HTR-8/SVneo (cell line): ENCODE data around the gene GOLGA2.

Source experiments
- DNase-seq: peaks from one replicate; pipeline ENCODE4 v3.0.0; 2011; ENCODE audit warnings: low spot score, mixed read lengths; ENCODE audit not compliant: insufficient read length
- FAIRE-seq: peaks from 2 replicates; lab custom pipeline; 2011; peaks lifted over from hg19 to GRCh38; lab: Jason Lieb, UNC

The GOLGA2 gene

GRCh38 chr9:128218172-128218517 is 57.7 kb downstream of the GOLGA2 start:
- FAIRE-seq, result no peak
- no peak for DNase-seq

DNA sequence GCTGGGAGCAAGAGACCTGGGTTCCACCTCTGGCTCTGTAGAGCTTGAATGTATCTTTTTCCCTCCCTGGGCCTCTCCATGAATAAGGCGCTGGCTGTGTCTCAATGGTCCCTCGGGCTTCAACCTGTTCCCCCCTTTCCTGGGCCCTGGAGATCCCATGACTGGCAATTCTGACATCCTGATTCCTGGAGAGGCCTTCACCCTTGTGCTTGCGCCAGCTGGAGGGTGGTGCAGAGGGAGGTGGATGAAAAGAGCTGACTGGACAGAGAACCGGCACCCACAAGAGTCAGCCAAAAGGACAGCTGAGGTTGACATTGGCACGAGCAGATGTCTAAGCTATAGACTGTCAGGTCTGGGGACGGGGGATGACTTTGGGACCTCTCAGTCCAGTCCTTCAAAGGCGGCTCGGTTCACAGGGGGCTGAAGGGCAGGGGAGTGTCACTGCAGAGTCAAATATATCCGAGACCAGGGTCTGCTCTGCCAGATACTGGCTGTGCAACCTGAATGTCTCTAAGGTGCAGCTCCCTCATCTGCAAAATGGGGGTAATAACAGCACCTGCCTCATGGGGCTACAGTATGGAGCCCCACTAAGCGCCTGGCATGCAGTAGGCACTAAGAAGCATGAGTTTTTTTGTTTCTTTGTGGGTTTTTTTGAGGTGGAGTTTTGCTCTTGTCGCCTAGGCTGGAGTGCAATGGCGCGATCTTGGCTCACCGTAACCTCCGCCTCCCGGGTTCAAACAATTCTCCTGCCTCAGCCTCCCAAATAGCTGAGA is 58.8 kb downstream of the GOLGA2 start:
- no peak for FAIRE-seq

GRCh38 chr9:128215491-128216409 is 60.1 kb downstream of the GOLGA2 start:
- DNase-seq (no peak), FAIRE-seq (no peak)

More for the DNA sequence above, 58.8 kb downstream of the GOLGA2 start:
- no peak for DNase-seq

DNA sequence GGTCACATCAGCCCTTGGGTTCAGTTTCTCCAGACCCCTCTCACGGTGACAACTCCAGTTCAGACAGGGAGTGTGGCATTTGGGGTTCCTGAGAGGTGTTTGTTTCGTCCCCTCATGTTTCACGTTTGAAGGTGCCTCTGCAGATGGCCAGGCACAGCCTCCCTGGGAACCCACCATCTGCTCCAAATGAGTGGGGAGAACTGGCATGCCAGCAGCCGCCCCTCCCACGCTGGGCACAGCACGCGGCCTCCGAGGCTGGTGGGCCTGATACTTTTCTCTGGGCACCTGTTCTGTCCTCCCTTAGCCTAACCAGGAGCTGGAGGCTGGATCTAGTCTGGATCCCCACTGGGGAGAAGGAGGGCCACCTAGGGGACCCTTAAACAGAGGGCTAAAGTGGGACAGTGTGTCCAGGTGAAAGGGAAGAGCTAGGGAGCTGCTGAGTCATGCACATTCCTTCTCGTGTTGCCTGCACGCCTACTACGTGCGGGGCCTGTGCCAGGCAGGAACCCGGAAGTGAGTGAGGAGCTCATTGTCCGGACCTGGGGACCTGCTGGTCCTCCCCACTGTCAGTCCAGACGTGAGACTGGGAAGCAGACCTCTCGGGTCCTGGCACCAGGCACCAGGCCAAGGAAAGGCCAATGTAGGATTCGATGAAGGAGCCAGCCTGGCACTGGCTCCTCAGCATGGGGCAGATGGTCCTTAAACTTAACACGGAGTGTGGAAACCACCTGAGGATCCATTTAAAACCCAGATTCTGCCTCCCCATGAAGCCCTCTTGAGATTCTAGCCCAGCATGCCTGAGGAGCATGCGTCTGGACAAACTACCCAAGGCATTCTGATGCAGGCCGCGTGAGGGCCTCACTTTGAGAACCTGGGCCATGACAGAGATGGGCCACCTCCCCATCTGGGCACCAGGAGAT is 61.0 kb downstream of the GOLGA2 start:
- FAIRE-seq (no peak), DNase-seq (no peak)

DNA sequence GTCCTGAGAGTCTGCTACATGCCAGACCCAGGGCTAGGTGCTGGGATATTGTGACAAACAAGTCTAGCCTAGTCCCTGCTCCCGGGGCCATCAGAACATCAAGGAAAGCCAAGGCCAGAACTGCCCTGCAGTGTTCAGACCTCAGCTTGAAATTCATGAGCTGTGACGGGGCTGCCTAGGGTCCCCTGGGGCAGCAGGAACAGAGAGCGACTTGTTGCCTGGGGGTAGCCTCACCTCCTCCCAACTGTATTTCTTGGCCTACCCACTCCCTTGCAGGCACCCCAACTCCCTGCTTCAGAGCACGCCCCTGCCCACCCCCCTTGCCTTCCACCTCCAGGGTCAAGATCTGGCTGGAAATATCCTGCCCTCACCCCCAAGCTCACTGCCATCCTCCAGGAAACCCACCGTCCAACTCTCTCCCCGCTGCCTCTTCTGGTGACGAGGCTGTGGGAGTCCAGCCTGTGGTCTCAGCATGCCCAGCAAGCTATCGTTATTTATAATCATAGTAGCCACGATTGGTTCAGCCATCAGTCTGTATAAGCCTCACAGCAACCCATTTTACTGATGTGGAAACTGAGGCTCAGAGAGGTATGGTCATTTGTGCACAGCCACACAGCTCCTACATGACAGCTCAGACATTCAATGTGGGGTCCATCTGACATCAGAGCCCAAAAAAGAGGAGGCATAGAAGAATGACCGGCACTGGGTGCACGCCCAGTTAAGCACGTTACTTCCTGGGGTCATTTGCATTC is 61.9 kb downstream of the GOLGA2 start:
- no peak for FAIRE-seq

GRCh38 chr9:128211981-128212281 is 63.9 kb downstream of the GOLGA2 start:
- DNase-seq (no peak), FAIRE-seq (no peak)

More for the DNA sequence above, 61.9 kb downstream of the GOLGA2 start:
- no peak for DNase-seq

GRCh38 chr9:128211186-128211980 is 64.4 kb downstream of the GOLGA2 start:
- DNase-seq, result no peak
- FAIRE-seq, result no peak

- no peak for DNase-seq
- FAIRE-seq, result no peak
These were observed 66.7 kb downstream of the GOLGA2 start for GRCh38 chr9:128208946-128209669.

DNA sequence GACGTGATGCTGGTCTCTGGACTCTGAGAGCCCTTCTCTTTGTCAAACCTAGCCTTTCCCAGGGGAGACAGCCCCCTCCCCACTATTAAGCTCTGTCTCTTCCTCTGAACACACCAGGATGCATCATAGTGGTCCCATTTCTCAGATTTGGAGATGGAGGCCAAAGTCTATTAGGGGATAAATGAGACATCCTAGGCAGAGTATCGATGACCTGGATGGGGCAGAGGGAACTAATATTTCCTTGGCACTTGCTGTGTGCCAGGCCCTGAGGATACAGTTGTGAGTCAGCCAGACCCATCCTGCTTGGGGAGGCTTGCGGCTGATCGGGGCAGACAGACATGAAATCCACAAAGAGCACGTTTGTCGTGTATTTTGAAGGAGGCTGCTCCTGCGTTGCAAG is 67.4 kb downstream of the GOLGA2 start:
- DNase-seq, result no peak
- no peak for FAIRE-seq

DNA sequence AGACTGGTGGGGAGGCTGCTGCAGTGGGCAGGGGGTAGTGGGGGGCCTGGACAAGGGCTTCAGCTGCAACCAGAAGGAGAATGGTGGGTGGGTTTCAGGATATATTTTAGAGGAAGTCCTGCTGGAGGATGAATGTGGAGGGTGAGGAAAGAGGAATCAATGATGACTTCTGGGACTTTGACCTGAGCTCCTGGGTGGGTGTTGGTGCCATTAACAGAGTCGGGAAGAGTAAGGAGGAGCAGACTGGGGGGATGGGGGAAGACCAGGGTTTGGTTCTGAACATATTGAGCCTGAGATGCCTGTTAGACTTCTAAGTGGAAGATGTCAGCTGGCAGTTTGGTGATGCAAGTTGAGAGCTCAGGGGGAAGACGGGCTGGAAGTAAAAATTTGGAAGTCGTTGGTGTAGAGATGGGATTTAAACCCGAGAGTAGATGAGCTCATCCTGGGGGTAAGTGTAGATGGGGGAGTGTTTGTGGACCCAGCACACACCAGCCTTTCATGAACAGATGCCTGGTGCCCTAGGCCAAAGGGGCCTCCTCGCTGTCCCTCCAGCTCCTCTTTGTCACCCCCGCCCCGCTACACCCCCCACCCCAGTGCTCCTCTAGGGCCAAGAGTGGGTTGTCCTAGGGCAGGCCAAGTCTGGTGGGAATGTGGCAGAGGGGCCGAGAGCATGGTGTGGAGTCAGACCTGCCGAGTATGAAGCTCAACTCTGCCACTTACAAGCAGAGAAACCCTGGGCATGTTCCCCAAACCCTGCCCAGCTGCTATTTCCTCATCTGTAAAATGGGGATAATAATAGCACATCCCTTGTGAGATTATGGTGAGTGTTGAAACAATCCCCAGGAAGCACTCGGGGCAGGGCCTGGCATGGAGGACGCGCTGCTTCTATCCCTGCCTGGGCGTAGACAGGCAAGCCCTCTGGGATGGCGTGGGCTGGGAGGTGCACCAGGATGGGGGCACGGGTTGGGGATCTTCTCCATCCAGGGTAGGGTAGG is 68.6 kb downstream of the GOLGA2 start:
- DNase-seq, result no peak
- FAIRE-seq, result no peak

GRCh38 chr9:128206484-128206883 is 69.3 kb downstream of the GOLGA2 start:
- DNase-seq (no peak), FAIRE-seq (no peak)
